Lung (tissue), 12 donors: ENCODE measurements around the gene SLC37A4. TPM values are rescaled to one million over a fixed set of nuclear protein-coding genes. Genes with fewer than 3 reads are reported as not detected.

Source experiments
- ATAC-seq: fragments of 200-7000 bp; cut with Tn5 transposase; one replicate; pipeline ENCODE4 v1.9.1; 2020; ENCODE audit warnings: moderate number of reproducible peaks; ENCODE audit not compliant: insufficient read depth, low FRiP score
- DNase-seq, 3 donors: peaks; one replicate each; pipeline ENCODE4 v3.0.0-alpha.2; 2013 to 2017
- H3K27ac ChIP-seq, 2 donors: one replicate each; pipeline ENCODE4 v1.5.1; 2013; ENCODE audit warnings: mild to moderate bottlenecking in 2 of 2, moderate library complexity in 2 of 2, control low read depth in 1 of 2, inconsistent platforms in 1 of 2, low read depth in 1 of 2, low read length in 1 of 2
- H3K27me3 ChIP-seq, 3 donors: one replicate each; pipeline ENCODE4 v1.5.1; 2013; ENCODE audit warnings: low read length in 2 of 3; ENCODE audit not compliant: control insufficient read depth in 3 of 3, insufficient read depth in 3 of 3
- H3K36me3 ChIP-seq, 4 donors: one replicate each; pipeline ENCODE4 v1.5.1; 2013; ENCODE audit warnings: low read length in 4 of 4, mild to moderate bottlenecking in 1 of 4, moderate library complexity in 1 of 4; ENCODE audit not compliant: control insufficient read depth in 4 of 4, insufficient read depth in 4 of 4
- H3K4me1 ChIP-seq, 5 donors: one replicate each; pipeline ENCODE4 v1.5.1; 2013; ENCODE audit warnings: low read length in 5 of 5, mild to moderate bottlenecking in 2 of 5, moderate library complexity in 1 of 5; ENCODE audit not compliant: control insufficient read depth in 5 of 5, insufficient read depth in 5 of 5
- H3K4me3 ChIP-seq: one replicate; pipeline ENCODE4 v1.5.1; 2013; ENCODE audit warnings: mild to moderate bottlenecking, control low read depth, moderate library complexity
- H3K9ac ChIP-seq, 2 donors: one replicate each; pipeline ENCODE4 v1.5.1; 2013; ENCODE audit warnings: low read length in 2 of 2, control low read depth in 1 of 2; ENCODE audit not compliant: insufficient read depth in 1 of 2
- H3K9me3 ChIP-seq, 4 donors: one replicate each; pipeline ENCODE4 v1.5.1; 2013; ENCODE audit warnings: low read length in 3 of 4, mild to moderate bottlenecking in 1 of 4, moderate library complexity in 1 of 4; ENCODE audit not compliant: control insufficient read depth in 4 of 4, insufficient read depth in 3 of 4
- WGBS, 2 donors: extraction: QIAGEN DNeasy Blood & Tissue Kit; methylation state at CpG; one replicate each; pipeline ENCODE4 v1.1.7; 2013; 5-methylcytosine and 5-hydroxymethylcytosine counted together
- polyA plus RNA-seq, 2 donors: library from polyadenylated mRNA; stranded (reverse); fragments of 200-250 nt; gene quantifications; one replicate each; pipeline ENCODE4 v1.2.1, GENCODE V29; 2013
- total RNA-seq, 2 donors: library from RNA; depleted of rRNA in 1 of 2; stranded (reverse); fragments of >200 nt in 1 of 2; gene quantifications; one replicate each; pipeline ENCODE4 v1.2.1, GENCODE V29; 2014 to 2021
- TF ChIP-seq, protein P1 (sequence below): IDR thresholded peaks from 2 replicates; pipeline ENCODE4 v1.5.1; 2012; ENCODE audit warnings: mild to moderate bottlenecking; ENCODE audit errors: control extremely low read depth, extremely low read depth
- donor health status: control.
- donor health status: control.
- donor health status: Bipolar disorder and iron deficiency.
- donor health status: healthy.
- donor health status: DM: yes; HTN: yes; CAD: no.

The SLC37A4 gene
- total and polyA plus RNA-seq, 4 donors, result 8.2 to 16.2 (median 13.5) TPM

DNA sequence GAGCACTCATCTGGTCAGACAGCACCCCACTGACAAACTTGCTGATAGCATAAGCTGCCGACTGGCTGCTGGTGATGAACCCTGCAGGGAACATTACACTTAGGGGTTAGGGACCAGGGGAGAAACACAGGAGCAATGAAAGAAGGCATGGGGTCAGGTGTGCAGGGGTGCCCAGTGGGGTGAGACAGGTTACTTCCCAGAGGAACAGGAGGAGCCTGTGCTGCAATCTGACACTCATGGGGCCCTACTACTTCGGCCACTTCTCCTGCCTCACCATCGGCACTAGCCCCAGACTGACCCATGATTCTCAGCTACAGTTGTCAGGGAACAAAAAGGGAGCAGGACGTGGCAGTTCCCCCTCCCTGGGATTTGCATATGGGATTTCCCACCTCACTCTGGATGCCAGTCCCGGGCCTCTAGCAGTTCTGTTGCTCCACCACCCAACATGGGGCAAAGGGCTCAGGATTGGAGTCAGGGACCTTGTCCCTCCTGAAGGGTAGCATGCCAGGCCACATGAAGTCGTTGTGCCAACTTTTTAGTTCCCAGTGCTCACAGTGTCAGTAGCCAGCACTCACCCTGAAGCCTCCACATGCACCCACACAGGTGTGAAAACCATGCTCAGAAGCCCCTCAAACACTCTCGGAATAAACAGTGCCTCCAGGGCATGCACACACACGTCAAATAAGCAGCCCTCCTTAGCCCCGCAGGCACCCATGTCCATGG is 2.2 kb downstream of the SLC37A4 start:
- H3K27me3 ChIP-seq, result no peaks in the 10 kb centered on the region
- peak overlapping the region in 1 of 2 donors; percentile 1 for H3K27ac ChIP-seq
- WGBS, 2 donors, result 76 to 83% methylated on average over 9 of the region's 9 CpGs
- TF ChIP-seq, protein P1, sequence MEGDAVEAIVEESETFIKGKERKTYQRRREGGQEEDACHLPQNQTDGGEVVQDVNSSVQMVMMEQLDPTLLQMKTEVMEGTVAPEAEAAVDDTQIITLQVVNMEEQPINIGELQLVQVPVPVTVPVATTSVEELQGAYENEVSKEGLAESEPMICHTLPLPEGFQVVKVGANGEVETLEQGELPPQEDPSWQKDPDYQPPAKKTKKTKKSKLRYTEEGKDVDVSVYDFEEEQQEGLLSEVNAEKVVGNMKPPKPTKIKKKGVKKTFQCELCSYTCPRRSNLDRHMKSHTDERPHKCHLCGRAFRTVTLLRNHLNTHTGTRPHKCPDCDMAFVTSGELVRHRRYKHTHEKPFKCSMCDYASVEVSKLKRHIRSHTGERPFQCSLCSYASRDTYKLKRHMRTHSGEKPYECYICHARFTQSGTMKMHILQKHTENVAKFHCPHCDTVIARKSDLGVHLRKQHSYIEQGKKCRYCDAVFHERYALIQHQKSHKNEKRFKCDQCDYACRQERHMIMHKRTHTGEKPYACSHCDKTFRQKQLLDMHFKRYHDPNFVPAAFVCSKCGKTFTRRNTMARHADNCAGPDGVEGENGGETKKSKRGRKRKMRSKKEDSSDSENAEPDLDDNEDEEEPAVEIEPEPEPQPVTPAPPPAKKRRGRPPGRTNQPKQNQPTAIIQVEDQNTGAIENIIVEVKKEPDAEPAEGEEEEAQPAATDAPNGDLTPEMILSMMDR, result no peak
- H3K9me3 ChIP-seq, result no peaks in the 10 kb centered on the region
- peaks cover 0 to 16% (median 7%) of the 10 kb centered on the region in 4 donors for H3K36me3 ChIP-seq
- DNase-seq, result no peak
- peak overlapping the region in 1 of 2 donors; percentile 18 for H3K9ac ChIP-seq
- no peak for ATAC-seq
- peaks cover 0 to 22% (median 12%) of the 10 kb centered on the region in 5 donors for H3K4me1 ChIP-seq
- no peak overlapping the region for H3K4me3 ChIP-seq

DNA sequence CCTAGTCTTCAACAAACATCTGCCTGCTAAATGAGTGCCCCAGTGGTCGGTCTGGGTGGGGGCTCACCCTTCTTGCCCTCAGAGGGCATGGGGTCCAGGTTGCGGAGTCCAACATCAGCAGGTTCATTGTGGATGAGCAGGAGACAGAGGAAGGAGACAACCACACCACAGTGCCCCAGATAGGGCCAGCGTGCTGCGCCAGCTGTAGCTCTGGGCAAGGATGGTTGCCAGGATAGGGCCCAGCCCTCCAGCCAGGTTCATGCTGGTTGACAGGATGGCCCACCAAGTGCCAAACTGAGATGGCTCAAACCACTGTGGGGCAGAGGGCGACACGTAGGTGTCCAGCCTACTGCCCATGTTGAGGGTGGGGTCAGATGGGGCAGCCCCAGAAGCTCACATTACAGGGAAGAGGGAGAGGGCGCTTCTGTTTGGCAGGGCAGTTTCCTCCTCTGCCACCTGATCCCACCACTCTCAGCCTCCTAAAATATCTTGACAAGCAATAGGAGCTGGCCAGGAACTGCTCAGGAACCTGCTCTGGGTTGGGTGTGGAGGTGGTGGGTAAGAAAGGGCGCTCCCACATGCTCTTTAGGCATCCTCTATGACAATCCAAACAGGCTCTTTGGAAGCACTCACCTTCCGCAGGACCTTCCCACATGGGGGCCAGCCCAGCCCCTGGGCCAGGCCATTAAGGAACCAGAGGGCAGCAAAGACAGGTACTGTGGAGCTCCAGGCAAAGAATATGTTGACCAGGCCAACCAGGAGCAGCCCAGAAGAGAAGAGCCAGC is 2.9 kb downstream of the SLC37A4 start:
- peaks cover 0 to 20% (median 7%) of the 10 kb centered on the region in 4 donors for H3K36me3 ChIP-seq
- DNase-seq (no peak), ATAC-seq (no peak)
- no peak overlapping the region for H3K9ac ChIP-seq
- no peaks in the 10 kb centered on the region for H3K9me3 ChIP-seq
- no peaks in the 10 kb centered on the region for H3K27me3 ChIP-seq
- no peak overlapping the region for H3K4me3 ChIP-seq
- H3K4me1 ChIP-seq, result peaks cover 0 to 27% (median 12%) of the 10 kb centered on the region in 5 donors
- TF ChIP-seq, protein P1, result no peak
- WGBS, 2 donors, result 97 to 98% methylated on average over 9 of the region's 9 CpGs
- H3K27ac ChIP-seq, result no peak overlapping the region

DNA sequence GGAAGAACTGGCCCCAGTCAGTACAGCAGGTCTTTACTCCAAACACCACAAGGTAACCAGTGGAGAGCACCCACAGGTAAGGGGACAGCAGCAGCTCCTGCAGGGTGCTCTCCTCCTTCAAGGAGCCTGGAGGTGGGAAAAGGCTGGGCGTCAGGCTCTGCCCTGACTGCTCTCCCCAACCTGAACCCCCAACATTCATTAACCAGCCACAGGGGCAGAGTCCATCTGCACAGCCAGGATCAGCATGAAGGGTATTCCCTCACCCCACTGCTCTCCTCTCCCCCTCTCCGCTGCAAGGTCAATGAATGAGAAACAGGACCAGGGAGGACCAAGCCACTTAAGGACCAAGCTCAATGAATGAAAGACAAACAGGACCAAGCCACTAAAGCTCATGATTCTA is 3.7 kb downstream of the SLC37A4 start:
- Histone ChIP-seq H3K36me3 (peaks cover 2 to 23% (median 10%) of the 10 kb centered on the region in 4 donors), H3K4me3 (no peak overlapping the region), H3K27ac (no peak overlapping the region), H3K4me1 (peaks cover 0 to 27% (median 12%) of the 10 kb centered on the region in 5 donors), H3K9ac (no peak overlapping the region), H3K27me3 (no peaks in the 10 kb centered on the region), H3K9me3 (no peaks in the 10 kb centered on the region)
- DNase-seq, result no peak
- WGBS, 2 donors, result 95 to 100% methylated on average over 2 of the region's 2 CpGs
- no peak for ATAC-seq
- TF ChIP-seq, protein P1, result no peak
